ENCODE data around the gene ADARB1. TPM values are rescaled to one million over a fixed set of nuclear protein-coding genes. Genes with fewer than 3 reads are reported as not detected.

ADARB1 gene
- total RNA-seq, 2 experiments from 2014 or later, result 6.6 to 20.5 TPM

DNA sequence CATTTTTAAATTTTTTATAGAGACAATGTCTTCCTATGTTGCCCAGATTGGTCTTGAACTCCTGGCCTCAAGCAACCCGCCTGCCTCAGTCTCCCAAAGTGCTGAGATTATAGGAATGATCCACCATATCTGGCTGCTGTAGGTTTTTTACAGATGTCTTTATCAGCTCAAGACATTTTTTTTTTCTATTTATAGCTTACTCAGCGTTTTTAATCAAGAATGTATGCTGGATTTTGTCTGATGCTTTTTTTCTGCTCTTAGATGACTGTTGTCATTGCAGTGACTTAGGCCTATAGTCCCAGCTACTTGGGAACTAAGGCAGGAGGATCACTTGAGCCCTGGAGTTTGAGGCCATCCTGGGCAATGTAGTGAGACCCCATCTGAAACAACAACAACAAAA lies 140.8 kb downstream of the ADARB1 start:
- Histone ChIP-seq H3K4me1 (ENCODE audit: insufficient read depth, low read length, poor library complexity, severe bottlenecking) (no peaks in the 10 kb centered on the region), H3K79me2 (ENCODE audit: insufficient read depth, low read depth, low read length) (no peaks in the 10 kb centered on the region), H3K27ac (ENCODE audit: low read depth, low read length, poor library complexity, severe bottlenecking) (no peak overlapping the region), H3K4me3 (ENCODE audit: low read depth, low read length, poor library complexity, severe bottlenecking) (no peak overlapping the region), H3K9me3 (ENCODE audit: low read length) (peaks cover 9% of the 10 kb centered on the region; the same call in 1 of the 2 replicates), H3K4me2 (ENCODE audit: low read length) (no peak overlapping the region), H4K20me1 (ENCODE audit: insufficient read depth, low read length) (no peaks in the 10 kb centered on the region), H3K36me3 (ENCODE audit: insufficient read depth, low read length) (no peaks in the 10 kb centered on the region), H2AFZ (ENCODE audit: low read length) (no peak overlapping the region), H3K9me2 (ENCODE audit: insufficient read depth, low read length) (no peaks in the 10 kb centered on the region)
- no TSS peak for BruUV-seq (replicated peaks)
- no peak for DNase-seq (ENCODE audit: low spot score)
- TF ChIP-seq EZH2phosphoT487 (IDR thresholded peaks at IDR 0.05; ENCODE audit: borderline replicate concordance, low read depth, low read length), result no peak
- TF ChIP-seq, protein P1, sequence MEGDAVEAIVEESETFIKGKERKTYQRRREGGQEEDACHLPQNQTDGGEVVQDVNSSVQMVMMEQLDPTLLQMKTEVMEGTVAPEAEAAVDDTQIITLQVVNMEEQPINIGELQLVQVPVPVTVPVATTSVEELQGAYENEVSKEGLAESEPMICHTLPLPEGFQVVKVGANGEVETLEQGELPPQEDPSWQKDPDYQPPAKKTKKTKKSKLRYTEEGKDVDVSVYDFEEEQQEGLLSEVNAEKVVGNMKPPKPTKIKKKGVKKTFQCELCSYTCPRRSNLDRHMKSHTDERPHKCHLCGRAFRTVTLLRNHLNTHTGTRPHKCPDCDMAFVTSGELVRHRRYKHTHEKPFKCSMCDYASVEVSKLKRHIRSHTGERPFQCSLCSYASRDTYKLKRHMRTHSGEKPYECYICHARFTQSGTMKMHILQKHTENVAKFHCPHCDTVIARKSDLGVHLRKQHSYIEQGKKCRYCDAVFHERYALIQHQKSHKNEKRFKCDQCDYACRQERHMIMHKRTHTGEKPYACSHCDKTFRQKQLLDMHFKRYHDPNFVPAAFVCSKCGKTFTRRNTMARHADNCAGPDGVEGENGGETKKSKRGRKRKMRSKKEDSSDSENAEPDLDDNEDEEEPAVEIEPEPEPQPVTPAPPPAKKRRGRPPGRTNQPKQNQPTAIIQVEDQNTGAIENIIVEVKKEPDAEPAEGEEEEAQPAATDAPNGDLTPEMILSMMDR (conservative IDR thresholded peaks at IDR 0.05; ENCODE audit: low read length), result no peak
- intact Hi-C loops (cut with micrococcal nuclease; ENCODE audit: unreplicated experiment), result no loop called here
- ChIA-PET CTCF (ENCODE audit: unreplicated experiment) (no interaction called here), POLR2A (no interaction called here)

DNA sequence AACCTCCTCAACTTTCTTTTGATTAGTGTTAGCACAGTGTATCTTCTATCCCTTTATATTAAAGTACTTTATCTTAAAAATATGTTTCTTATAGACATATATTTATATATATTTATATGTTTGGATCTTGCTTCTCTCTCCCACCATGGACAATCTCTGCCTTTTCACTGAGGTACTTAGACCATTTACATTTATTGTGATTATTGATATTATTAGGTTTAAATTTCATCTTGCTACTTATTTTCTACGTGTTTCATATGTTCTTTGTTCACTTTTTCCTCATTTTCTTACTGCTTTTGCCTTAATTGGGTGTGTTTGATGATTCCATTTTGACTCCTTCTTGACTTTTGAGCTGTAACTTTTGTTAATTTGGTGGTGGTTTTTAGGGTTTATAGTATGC lies 142.6 kb downstream of the ADARB1 start:
- peaks cover 9% of the 10 kb centered on the region; the same call in 1 of the 2 replicates for H3K9me3 ChIP-seq (ENCODE audit: low read length)
- ChIA-PET CTCF (ENCODE audit: unreplicated experiment) (no interaction called here), POLR2A (interaction anchor here (0.6 kb wide), 1 partner anchor 217 kb away, joined by 3 read pairs; no protein-coding TSS in a partner anchor)
- TF ChIP-seq, protein P1 (conservative IDR thresholded peaks at IDR 0.05; ENCODE audit: low read length), result no peak
- no peak for TF ChIP-seq EZH2phosphoT487 (IDR thresholded peaks at IDR 0.05; ENCODE audit: borderline replicate concordance, low read depth, low read length)
- no peak overlapping the region for H3K27ac ChIP-seq (ENCODE audit: low read depth, low read length, poor library complexity, severe bottlenecking)
- intact Hi-C loops (cut with micrococcal nuclease; ENCODE audit: unreplicated experiment), result no loop called here
- H3K9me2 ChIP-seq (ENCODE audit: insufficient read depth, low read length), result no peaks in the 10 kb centered on the region
- no peaks in the 10 kb centered on the region for H3K36me3 ChIP-seq (ENCODE audit: insufficient read depth, low read length)
- no peak overlapping the region for H3K4me2 ChIP-seq (ENCODE audit: low read length)
- no peaks in the 10 kb centered on the region for H4K20me1 ChIP-seq (ENCODE audit: insufficient read depth, low read length)
- H3K4me3 ChIP-seq (ENCODE audit: low read depth, low read length, poor library complexity, severe bottlenecking), result no peak overlapping the region
- no peak overlapping the region for H2AFZ ChIP-seq (ENCODE audit: low read length)
- DNase-seq (ENCODE audit: low spot score), result no peak
- H3K4me1 ChIP-seq (ENCODE audit: insufficient read depth, low read length, poor library complexity, severe bottlenecking), result no peaks in the 10 kb centered on the region
- BruUV-seq (replicated peaks), result no TSS peak
- H3K79me2 ChIP-seq (ENCODE audit: insufficient read depth, low read depth, low read length), result no peaks in the 10 kb centered on the region

DNA sequence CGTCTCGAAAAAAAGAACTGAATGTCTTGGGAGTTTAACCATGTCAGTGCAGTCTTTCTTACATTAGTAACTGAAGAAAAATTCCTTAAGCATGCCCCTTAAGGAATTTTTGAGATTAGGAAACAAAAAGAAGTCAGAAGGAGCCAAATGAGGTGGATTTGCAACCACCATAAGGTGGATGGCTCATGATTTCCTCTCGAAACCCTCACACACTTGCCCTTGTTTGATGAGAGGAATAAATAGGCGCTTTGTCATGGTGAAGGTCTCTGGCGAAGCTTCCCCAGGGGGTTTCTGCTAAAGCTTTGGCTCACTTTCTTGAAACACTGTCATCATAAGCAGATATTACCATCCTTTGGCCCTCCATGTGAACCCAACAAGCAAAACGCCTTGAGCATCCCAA lies 145.1 kb downstream of the ADARB1 start:
- no peaks in the 10 kb centered on the region for H3K9me2 ChIP-seq (ENCODE audit: insufficient read depth, low read length)
- intact Hi-C loops (cut with micrococcal nuclease; ENCODE audit: unreplicated experiment), result no loop called here
- no peaks in the 10 kb centered on the region for H3K4me1 ChIP-seq (ENCODE audit: insufficient read depth, low read length, poor library complexity, severe bottlenecking)
- no TSS peak for BruUV-seq (replicated peaks)
- CTCF ChIA-PET (ENCODE audit: unreplicated experiment), result no interaction called here
- no peak overlapping the region for H2AFZ ChIP-seq (ENCODE audit: low read length)
- no peaks in the 10 kb centered on the region for H4K20me1 ChIP-seq (ENCODE audit: insufficient read depth, low read length)
- no peaks in the 10 kb centered on the region for H3K79me2 ChIP-seq (ENCODE audit: insufficient read depth, low read depth, low read length)
- no peaks in the 10 kb centered on the region for H3K36me3 ChIP-seq (ENCODE audit: insufficient read depth, low read length)
- H3K9me3 ChIP-seq (ENCODE audit: low read length), result peaks cover 9% of the 10 kb centered on the region; the same call in 1 of the 2 replicates
- no peak for TF ChIP-seq EZH2phosphoT487 (IDR thresholded peaks at IDR 0.05; ENCODE audit: borderline replicate concordance, low read depth, low read length)
- TF ChIP-seq, protein P1 (conservative IDR thresholded peaks at IDR 0.05; ENCODE audit: low read length), result no peak
- DNase-seq (ENCODE audit: low spot score), result no peak
- no peak overlapping the region for H3K4me2 ChIP-seq (ENCODE audit: low read length)
- H3K4me3 ChIP-seq (ENCODE audit: low read depth, low read length, poor library complexity, severe bottlenecking), result no peak overlapping the region
- POLR2A ChIA-PET, result interaction anchor here (1.0 kb wide), 1 partner anchor 20 kb away, joined by 3 read pairs; no protein-coding TSS in a partner anchor
- no peak overlapping the region for H3K27ac ChIP-seq (ENCODE audit: low read depth, low read length, poor library complexity, severe bottlenecking)

All from OCI-LY7 (cell line).